ENCODE measurements around the gene QSOX1.

- no peak for TF ChIP-seq CTCF (conservative IDR thresholded peaks at IDR 0.05; ENCODE audit: low read depth, low read length)
- no peak for TF ChIP-seq EZH2 (IDR thresholded peaks at IDR 0.05; ENCODE audit: borderline replicate concordance, low read depth, low read length, poor library complexity, severe bottlenecking)
Observed at GRCh38 chr1:180145446-180145845, 9.2 kb upstream of the QSOX1 start.
